ENCODE measurements around the gene SPNS3. TPM values are rescaled to one million over a fixed set of nuclear protein-coding genes. Genes with fewer than 3 reads are reported as not detected.

Gene SPNS3
- total RNA-seq, 1 experiment from 2014 or later = 0.37 TPM

DNA sequence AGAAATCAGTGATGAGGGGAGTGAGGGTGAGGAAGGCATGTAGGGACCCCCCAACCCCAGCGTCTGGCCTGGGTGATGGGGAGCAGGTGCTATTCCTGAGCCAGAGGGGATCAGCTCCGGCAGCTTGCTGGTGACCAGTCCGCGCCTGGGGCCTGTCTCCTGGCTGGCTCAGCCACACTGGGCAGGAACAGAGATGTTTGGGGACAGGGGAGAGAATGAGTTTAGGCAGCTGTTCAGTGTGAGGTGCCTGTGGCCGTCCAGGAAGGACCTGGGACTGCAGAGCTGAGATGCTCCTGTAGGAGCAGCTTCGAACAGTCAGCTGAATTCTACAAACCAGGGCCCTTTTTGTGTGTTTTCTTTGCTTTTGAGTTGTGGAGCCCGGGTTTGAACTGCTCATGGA lies 41.7 kb downstream of the SPNS3 start:
- Histone ChIP-seq H3K9me2 (ENCODE audit: insufficient read depth) (no peaks in the 10 kb centered on the region), H3K4me3 (replicated peaks in 1 of 2; ENCODE audit: low read depth in 1 of 2, low read length in 2 of 2) (no peak overlapping the region), H2AFZ (ENCODE audit: low read depth, low read length, poor library complexity, severe bottlenecking) (no peak overlapping the region), H3K79me2 (ENCODE audit: insufficient read depth, low read length) (no peaks in the 10 kb centered on the region), H3K27ac (ENCODE audit: low read depth, low read length) (no peak overlapping the region), H3K4me2 (ENCODE audit: low read length) (no peak overlapping the region), H3K27me3 (ENCODE audit: insufficient read depth, low read length) (no peaks in the 10 kb centered on the region), H3K9ac (ENCODE audit: low read length) (no peak overlapping the region), H3K4me1 (ENCODE audit: control insufficient read depth in 1 of 2, insufficient read depth in 2 of 2, low read length in 2 of 2) (peaks cover 20 to 27% of the 10 kb centered on the region in 2 experiments), H3K9me3 (ENCODE audit: control insufficient read depth in 1 of 2, insufficient read depth in 1 of 2, low read depth in 1 of 2, low read length in 2 of 2) (no peaks in the 10 kb centered on the region), H4K20me1 (ENCODE audit: insufficient read depth) (no peaks in the 10 kb centered on the region), H3K36me3 (ENCODE audit: control insufficient read depth in 1 of 2, insufficient read depth in 2 of 2, low read length in 2 of 2) (no peaks in the 10 kb centered on the region)
- no TSS peak for BruUV-seq (replicated peaks)
- intact Hi-C loops (cut with micrococcal nuclease) = no loop called here
- POLR2A ChIA-PET = no interaction called here
- CTCF ChIA-PET = no interaction called here
- TF ChIP-seq, protein P1, sequence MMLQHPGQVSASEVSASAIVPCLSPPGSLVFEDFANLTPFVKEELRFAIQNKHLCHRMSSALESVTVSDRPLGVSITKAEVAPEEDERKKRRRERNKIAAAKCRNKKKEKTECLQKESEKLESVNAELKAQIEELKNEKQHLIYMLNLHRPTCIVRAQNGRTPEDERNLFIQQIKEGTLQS (IDR thresholded peaks at IDR 0.05) = no peak
- TF ChIP-seq POLR2AphosphoS5 (IDR thresholded peaks at IDR 0.05; ENCODE audit: low read depth, low read length) = no peak
- TF ChIP-seq, protein P2, sequence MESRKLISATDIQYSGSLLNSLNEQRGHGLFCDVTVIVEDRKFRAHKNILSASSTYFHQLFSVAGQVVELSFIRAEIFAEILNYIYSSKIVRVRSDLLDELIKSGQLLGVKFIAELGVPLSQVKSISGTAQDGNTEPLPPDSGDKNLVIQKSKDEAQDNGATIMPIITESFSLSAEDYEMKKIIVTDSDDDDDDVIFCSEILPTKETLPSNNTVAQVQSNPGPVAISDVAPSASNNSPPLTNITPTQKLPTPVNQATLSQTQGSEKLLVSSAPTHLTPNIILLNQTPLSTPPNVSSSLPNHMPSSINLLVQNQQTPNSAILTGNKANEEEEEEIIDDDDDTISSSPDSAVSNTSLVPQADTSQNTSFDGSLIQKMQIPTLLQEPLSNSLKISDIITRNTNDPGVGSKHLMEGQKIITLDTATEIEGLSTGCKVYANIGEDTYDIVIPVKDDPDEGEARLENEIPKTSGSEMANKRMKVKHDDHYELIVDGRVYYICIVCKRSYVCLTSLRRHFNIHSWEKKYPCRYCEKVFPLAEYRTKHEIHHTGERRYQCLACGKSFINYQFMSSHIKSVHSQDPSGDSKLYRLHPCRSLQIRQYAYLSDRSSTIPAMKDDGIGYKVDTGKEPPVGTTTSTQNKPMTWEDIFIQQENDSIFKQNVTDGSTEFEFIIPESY (IDR thresholded peaks at IDR 0.05; ENCODE audit: extremely low read depth, insufficient replicate concordance, low read length) = no peak
- no peak for TF ChIP-seq YY1 (IDR thresholded peaks at IDR 0.05; ENCODE audit: extremely low read depth, insufficient replicate concordance, low read depth, low read length)
- no peak for TF ChIP-seq JUND (IDR thresholded peaks at IDR 0.05)
- TF ChIP-seq SIN3A (IDR thresholded peaks at IDR 0.05; ENCODE audit: low read depth) = no peak
- TF ChIP-seq CBX3 (IDR thresholded peaks at IDR 0.05; ENCODE audit: low read depth) = no peak
- no peak for TF ChIP-seq ZFX (IDR thresholded peaks at IDR 0.05)
- DNase-seq (ENCODE audit: low read depth, low spot score) (no peak), ATAC-seq (no peak)
- RAD21 ChIA-PET (ENCODE audit: low non-redundant PET in 1 of 2, low total read pairs in 2 of 2, uncharacterized antibody in 2 of 2, unreplicated experiment in 2 of 2) = no interaction called here

- H2AFZ ChIP-seq (ENCODE audit: low read depth, low read length, poor library complexity, severe bottlenecking) = no peak overlapping the region
- no peak for TF ChIP-seq CEBPB (IDR thresholded peaks at IDR 0.05; ENCODE audit: low read depth)
- TF ChIP-seq SP1 (IDR thresholded peaks at IDR 0.05; ENCODE audit: low read depth) = no peak
- TF ChIP-seq CBX3 (IDR thresholded peaks at IDR 0.05; ENCODE audit: low read depth) = no peak
- no peak for TF ChIP-seq POLR2AphosphoS5 (IDR thresholded peaks at IDR 0.05; ENCODE audit: low read depth, low read length)
- TF ChIP-seq EZH2 (IDR thresholded peaks at IDR 0.05) = no peak
- TF ChIP-seq, protein P3, sequence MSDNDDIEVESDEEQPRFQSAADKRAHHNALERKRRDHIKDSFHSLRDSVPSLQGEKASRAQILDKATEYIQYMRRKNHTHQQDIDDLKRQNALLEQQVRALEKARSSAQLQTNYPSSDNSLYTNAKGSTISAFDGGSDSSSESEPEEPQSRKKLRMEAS (IDR thresholded peaks at IDR 0.05) = no peak
- TF ChIP-seq EZH2phosphoT487 (IDR thresholded peaks at IDR 0.05; ENCODE audit: borderline replicate concordance) = no peak
- no peak for TF ChIP-seq ELF1 (IDR thresholded peaks at IDR 0.05; ENCODE audit: borderline replicate concordance, low read depth)
- no peak for TF ChIP-seq ZFX (IDR thresholded peaks at IDR 0.05)
- TF ChIP-seq, protein P4, sequence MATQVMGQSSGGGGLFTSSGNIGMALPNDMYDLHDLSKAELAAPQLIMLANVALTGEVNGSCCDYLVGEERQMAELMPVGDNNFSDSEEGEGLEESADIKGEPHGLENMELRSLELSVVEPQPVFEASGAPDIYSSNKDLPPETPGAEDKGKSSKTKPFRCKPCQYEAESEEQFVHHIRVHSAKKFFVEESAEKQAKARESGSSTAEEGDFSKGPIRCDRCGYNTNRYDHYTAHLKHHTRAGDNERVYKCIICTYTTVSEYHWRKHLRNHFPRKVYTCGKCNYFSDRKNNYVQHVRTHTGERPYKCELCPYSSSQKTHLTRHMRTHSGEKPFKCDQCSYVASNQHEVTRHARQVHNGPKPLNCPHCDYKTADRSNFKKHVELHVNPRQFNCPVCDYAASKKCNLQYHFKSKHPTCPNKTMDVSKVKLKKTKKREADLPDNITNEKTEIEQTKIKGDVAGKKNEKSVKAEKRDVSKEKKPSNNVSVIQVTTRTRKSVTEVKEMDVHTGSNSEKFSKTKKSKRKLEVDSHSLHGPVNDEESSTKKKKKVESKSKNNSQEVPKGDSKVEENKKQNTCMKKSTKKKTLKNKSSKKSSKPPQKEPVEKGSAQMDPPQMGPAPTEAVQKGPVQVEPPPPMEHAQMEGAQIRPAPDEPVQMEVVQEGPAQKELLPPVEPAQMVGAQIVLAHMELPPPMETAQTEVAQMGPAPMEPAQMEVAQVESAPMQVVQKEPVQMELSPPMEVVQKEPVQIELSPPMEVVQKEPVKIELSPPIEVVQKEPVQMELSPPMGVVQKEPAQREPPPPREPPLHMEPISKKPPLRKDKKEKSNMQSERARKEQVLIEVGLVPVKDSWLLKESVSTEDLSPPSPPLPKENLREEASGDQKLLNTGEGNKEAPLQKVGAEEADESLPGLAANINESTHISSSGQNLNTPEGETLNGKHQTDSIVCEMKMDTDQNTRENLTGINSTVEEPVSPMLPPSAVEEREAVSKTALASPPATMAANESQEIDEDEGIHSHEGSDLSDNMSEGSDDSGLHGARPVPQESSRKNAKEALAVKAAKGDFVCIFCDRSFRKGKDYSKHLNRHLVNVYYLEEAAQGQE (IDR thresholded peaks at IDR 0.05; ENCODE audit: low read depth) = no peak
- TF ChIP-seq POLR2A (IDR thresholded peaks at IDR 0.05; ENCODE audit: borderline replicate concordance, extremely low read depth, insufficient read depth, insufficient read length) = no peak
- no peak for TF ChIP-seq EGR1 (IDR thresholded peaks at IDR 0.05; ENCODE audit: low read depth)
- no peak overlapping the region for H3K4me3 ChIP-seq (replicated peaks in 1 of 2; ENCODE audit: low read depth in 1 of 2, low read length in 2 of 2)
- no TSS peak for BruUV-seq (replicated peaks)
- H3K4me1 ChIP-seq (ENCODE audit: control insufficient read depth in 1 of 2, insufficient read depth in 2 of 2, low read length in 2 of 2) = peaks cover 20 to 31% of the 10 kb centered on the region in 2 experiments
- no peaks in the 10 kb centered on the region for H3K9me2 ChIP-seq (ENCODE audit: insufficient read depth)
- no peaks in the 10 kb centered on the region for H3K9me3 ChIP-seq (ENCODE audit: control insufficient read depth in 1 of 2, insufficient read depth in 1 of 2, low read depth in 1 of 2, low read length in 2 of 2)
- POLR2A ChIA-PET = no interaction called here
- peak overlapping the region; percentile 50; the same call in 1 of the 2 replicates for H3K27ac ChIP-seq (ENCODE audit: low read depth, low read length)
- H4K20me1 ChIP-seq (ENCODE audit: insufficient read depth) = no peaks in the 10 kb centered on the region
- H3K9ac ChIP-seq (ENCODE audit: low read length) = peak overlapping the region; percentile 25; the same call in 1 of the 2 replicates
- H3K27me3 ChIP-seq (ENCODE audit: insufficient read depth, low read length) = no peaks in the 10 kb centered on the region
- peak overlapping the region; percentile 56 for H3K4me2 ChIP-seq (ENCODE audit: low read length)
- intact Hi-C loops (cut with micrococcal nuclease) = no loop called here
- no peaks in the 10 kb centered on the region for H3K79me2 ChIP-seq (ENCODE audit: insufficient read depth, low read length)
- no peak for DNase-seq (ENCODE audit: low read depth, low spot score)
- ATAC-seq = peak; percentile 24; the same call in 1 of the 2 replicates
- RAD21 ChIA-PET (ENCODE audit: low non-redundant PET in 1 of 2, low total read pairs in 2 of 2, uncharacterized antibody in 2 of 2, unreplicated experiment in 2 of 2) = no interaction called here
- H3K36me3 ChIP-seq (ENCODE audit: control insufficient read depth in 1 of 2, insufficient read depth in 2 of 2, low read length in 2 of 2) = no peaks in the 10 kb centered on the region
- CTCF ChIA-PET = no interaction called here
These were observed 42.3 kb downstream of the SPNS3 start for GRCh38 chr17:4476017-4476416.

All from HCT116 (cell line).